ENCODE measurements around the gene MFSD12. TPM values are rescaled to one million over a fixed set of nuclear protein-coding genes. Genes with fewer than 3 reads are reported as not detected.

MFSD12 gene
- total RNA-seq, 4 donors from 2014 or later = 22.3 to 77.3 (median 48.7) TPM

DNA sequence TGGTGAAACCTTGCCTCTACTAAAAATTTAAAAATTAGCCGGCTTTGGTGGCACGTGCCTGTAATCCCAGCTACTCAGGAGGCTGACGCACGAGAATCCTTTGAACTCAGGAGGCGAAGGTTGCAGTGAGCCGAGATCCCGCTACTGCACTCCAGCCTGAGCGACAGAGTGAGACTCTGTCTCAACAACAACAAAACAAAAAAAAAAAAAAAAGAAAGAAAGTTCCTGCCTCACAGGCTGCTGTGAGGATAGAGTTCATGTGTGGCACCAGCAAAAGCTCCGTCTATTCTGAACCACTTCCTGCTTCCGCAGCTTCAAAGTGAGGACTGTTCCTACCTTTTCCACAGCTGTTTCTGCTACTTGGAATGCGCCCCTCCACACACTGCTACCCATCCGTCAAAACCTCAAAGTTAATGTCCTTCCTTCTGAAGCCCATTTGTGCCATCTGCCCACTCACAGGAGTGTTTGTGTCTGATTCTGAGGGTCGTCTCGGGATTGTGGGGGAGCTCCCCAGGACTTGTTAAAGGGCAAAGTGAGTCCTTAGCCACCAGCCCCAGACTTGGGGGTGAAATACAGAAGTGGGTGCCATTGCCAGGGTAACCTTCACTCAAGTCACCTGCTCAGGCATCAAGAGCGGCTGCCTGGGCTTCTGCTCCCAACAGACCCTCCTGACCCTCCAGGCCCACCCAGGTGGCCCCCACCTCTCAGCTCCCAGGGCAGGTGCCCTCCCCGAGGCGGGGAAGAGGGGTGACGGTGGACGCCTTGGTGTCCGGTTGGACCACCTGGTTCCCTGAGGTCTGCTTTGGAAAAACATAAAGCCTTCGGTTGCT lies 2.9 kb downstream of the MFSD12 start:
- in situ Hi-C loops (cut with MboI; ENCODE audit: low sequenced_read_pairs in 4 of 4) (no loop called here), intact Hi-C loops (cut with DNase I; ENCODE audit: low total_unique reads) (no loop called here)
- no peaks in the 10 kb centered on the region for H3K27me3 ChIP-seq
- DNase-seq (no peak), ATAC-seq (no peak)
- H3K36me3 ChIP-seq = no peaks in the 10 kb centered on the region
- no peak overlapping the region for H3K4me3 ChIP-seq
- H3K4me1 ChIP-seq = peaks cover 19 to 20% of the 10 kb centered on the region in 2 donors
- H3K27ac ChIP-seq = peak overlapping the region in 3 of 4 donors; percentile 5 to 45 (median 6)
- no peaks in the 10 kb centered on the region for H3K9me3 ChIP-seq
- TF ChIP-seq, protein P1, sequence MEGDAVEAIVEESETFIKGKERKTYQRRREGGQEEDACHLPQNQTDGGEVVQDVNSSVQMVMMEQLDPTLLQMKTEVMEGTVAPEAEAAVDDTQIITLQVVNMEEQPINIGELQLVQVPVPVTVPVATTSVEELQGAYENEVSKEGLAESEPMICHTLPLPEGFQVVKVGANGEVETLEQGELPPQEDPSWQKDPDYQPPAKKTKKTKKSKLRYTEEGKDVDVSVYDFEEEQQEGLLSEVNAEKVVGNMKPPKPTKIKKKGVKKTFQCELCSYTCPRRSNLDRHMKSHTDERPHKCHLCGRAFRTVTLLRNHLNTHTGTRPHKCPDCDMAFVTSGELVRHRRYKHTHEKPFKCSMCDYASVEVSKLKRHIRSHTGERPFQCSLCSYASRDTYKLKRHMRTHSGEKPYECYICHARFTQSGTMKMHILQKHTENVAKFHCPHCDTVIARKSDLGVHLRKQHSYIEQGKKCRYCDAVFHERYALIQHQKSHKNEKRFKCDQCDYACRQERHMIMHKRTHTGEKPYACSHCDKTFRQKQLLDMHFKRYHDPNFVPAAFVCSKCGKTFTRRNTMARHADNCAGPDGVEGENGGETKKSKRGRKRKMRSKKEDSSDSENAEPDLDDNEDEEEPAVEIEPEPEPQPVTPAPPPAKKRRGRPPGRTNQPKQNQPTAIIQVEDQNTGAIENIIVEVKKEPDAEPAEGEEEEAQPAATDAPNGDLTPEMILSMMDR (IDR thresholded peaks at IDR 0.05 in 4 of 5, conservative IDR thresholded peaks at IDR 0.05 in 1 of 5) = no peak
- TF ChIP-seq POLR2A (IDR thresholded peaks at IDR 0.05) = no peak

DNA sequence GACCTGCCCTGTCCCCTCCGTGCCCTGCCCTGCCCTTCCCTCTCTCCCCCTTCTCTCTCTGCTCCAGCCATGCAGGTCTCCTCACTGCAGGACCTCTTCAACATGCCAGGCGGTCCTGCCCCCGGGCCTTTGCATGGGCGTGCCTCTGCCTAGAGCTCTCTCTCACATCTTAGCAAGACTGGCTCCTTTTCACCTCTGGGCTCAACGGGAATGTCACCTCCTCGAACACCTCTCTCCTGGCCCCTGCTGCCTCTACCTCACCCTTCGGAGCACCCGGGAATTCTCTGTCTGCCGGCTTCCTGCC lies 5.6 kb downstream of the MFSD12 start:
- H3K9me3 ChIP-seq = no peaks in the 10 kb centered on the region
- in situ Hi-C loops (cut with MboI; ENCODE audit: low sequenced_read_pairs in 4 of 4) (no loop called here), intact Hi-C loops (cut with DNase I; ENCODE audit: low total_unique reads) (no loop called here)
- no peak overlapping the region for H3K4me3 ChIP-seq
- DNase-seq (no peak), ATAC-seq (no peak)
- no peaks in the 10 kb centered on the region for H3K27me3 ChIP-seq
- peaks cover 14 to 15% of the 10 kb centered on the region in 2 donors for H3K4me1 ChIP-seq
- H3K36me3 ChIP-seq = no peaks in the 10 kb centered on the region
- H3K27ac ChIP-seq = no peak overlapping the region
- TF ChIP-seq, protein P1 (IDR thresholded peaks at IDR 0.05 in 4 of 5, conservative IDR thresholded peaks at IDR 0.05 in 1 of 5) = no peak
- no peak for TF ChIP-seq POLR2A (IDR thresholded peaks at IDR 0.05)

DNA sequence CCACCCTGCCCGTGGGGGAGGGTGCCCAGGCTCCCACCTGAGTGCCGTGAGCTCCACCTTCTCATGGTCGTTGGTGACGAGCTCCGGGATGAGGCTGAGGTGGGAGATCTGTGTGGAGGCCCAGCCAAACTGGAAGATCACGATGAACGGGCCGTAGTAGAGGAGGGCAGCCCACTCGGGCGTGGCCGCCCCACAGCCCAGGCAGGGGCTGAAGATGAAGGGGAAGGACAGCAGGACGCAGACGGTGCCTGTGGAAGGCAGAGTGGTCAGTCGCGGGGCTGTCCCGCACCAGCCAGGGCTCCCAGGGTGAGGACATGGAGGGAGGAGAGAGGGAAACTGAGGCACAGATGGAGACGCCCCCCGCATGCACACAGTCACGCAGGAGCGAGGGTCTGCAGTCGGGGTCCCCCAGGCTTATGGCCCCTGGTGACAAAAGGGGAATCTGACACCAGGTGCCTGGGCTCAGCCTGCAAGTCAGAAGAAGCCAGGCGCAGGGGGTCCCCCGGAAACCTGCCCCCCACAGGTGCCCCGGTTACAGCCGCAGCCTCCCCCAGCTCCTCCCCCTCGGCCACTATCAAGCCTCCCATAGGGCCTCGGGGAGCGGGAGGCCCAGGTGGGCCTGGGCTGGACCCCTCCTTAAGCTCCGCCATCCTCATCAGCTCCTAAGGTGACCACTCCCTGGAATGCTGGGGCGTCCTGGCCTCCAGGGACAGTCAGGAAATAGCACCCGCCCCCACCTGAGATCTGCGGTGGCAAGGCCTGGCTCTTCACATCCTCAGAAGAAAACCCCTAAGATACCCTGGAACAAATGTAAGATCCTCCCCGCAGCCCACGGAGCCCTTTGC lies 6.2 kb downstream of the MFSD12 start:
- Histone ChIP-seq H3K9me3 (no peaks in the 10 kb centered on the region), H3K4me1 (peaks cover 10 to 12% of the 10 kb centered on the region in 2 donors), H3K27ac (no peak overlapping the region), H3K4me3 (no peak overlapping the region), H3K27me3 (no peaks in the 10 kb centered on the region), H3K36me3 (no peaks in the 10 kb centered on the region)
- DNase-seq (no peak), ATAC-seq (no peak)
- intact Hi-C loops (cut with DNase I; ENCODE audit: low total_unique reads) = no loop called here
- TF ChIP-seq, protein P1 (IDR thresholded peaks at IDR 0.05 in 4 of 5, conservative IDR thresholded peaks at IDR 0.05 in 1 of 5) = no peak
- TF ChIP-seq POLR2A (IDR thresholded peaks at IDR 0.05) = no peak
- in situ Hi-C loops (cut with MboI; ENCODE audit: low sequenced_read_pairs in 4 of 4) = no loop called here

DNA sequence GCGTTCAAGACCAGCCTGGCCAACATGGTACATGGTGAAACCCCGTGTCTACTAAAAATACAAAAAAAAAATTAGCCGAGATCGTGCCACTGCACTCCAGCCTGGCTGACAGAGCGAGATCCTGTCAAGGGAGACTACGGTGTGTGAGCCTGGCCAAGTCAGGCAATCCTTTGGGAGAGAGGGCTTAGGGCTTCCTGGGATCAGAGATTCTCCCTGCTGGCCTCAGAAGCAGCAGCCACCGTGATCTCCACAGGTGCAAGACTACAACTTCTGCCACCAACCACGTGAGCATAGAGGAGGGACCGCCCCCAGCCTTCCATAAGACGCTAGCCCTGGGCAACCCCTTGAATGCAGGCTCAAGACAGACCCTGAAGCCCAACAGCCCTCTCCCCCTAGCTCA lies 7.6 kb downstream of the MFSD12 start:
- intact Hi-C loops (cut with DNase I; ENCODE audit: low total_unique reads) = loop anchor here (5.0 kb wide), 1 partner anchor 32 kb away; no protein-coding TSS in a partner anchor
- in situ Hi-C loops (cut with MboI; ENCODE audit: low sequenced_read_pairs in 4 of 4) = no loop called here

More for the DNA sequence above, 7.6 kb downstream of the MFSD12 start:
- Histone ChIP-seq H3K27ac (no peak overlapping the region), H3K4me1 (peaks cover 0 to 6% of the 10 kb centered on the region in 2 donors), H3K27me3 (no peaks in the 10 kb centered on the region), H3K4me3 (no peak overlapping the region), H3K36me3 (no peaks in the 10 kb centered on the region), H3K9me3 (no peaks in the 10 kb centered on the region)
- TF ChIP-seq, protein P1 (IDR thresholded peaks at IDR 0.05 in 4 of 5, conservative IDR thresholded peaks at IDR 0.05 in 1 of 5) = no peak
- no peak for TF ChIP-seq POLR2A (IDR thresholded peaks at IDR 0.05)
- ATAC-seq (no peak), DNase-seq (no peak)
